ENCODE results near the gene ATP11A. TPM values are rescaled to one million over a fixed set of nuclear protein-coding genes. Genes with fewer than 3 reads are reported as not detected.

Gene ATP11A
- total and polyA plus RNA-seq, 2 experiments from 2014 or later = 28.7 to 30.8 TPM

DNA sequence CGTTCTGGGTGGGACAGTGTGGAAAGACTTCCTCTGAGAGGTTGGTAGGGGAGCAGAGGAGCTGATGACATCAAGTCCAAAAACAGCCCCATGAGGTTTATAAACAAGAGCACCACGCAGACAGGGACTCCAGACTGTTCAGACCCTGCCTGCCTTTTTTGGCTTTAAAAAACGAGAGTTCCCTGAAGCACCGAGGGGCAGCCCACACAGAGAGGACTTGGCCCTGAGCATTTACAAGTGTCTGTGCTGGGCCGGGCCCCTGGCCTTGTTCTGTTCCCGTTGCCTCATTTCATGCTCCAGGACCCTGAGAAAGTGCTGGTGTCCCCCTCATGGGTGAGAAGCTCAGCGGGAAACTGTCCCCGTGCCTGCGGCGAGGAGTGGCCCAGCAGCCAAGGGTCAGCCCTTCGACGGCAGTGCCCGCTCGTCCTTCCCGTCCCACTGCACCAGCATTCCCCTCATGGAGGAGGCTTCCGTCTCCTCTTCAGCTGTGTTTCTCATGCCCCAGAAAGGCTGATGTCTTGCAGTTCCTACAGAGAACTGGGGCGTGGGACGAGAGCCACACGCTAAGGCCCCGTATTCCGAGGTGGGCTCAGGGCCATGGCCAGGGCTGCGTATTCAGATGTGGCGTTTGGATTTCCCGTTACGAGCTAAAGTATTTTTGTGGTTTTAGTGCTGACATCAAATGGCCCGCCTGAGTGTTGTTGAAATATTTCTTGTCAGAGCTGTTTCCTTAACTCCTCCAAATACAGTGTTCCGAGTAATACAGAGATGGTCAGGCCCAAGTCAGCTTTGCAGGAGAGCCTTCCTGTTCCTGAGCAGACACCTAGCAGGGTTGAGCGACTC, 93.5 kb downstream of the ATP11A start:
- H3K9me2 ChIP-seq (replicated peaks; ENCODE audit: insufficient read depth) = no peaks in the 10 kb centered on the region
- peaks cover 48% of the 10 kb centered on the region for H3K79me2 ChIP-seq
- H3K4me3 ChIP-seq = no peak overlapping the region
- no peak overlapping the region for H2AFZ ChIP-seq
- TF ChIP-seq EZH2phosphoT487 (IDR thresholded peaks at IDR 0.05; ENCODE audit: low read depth, severe bottlenecking, unreplicated experiment) (no peak), EZH2 (IDR thresholded peaks at IDR 0.05; ENCODE audit: borderline replicate concordance) (no peak)
- TF ChIP-seq, protein P1, sequence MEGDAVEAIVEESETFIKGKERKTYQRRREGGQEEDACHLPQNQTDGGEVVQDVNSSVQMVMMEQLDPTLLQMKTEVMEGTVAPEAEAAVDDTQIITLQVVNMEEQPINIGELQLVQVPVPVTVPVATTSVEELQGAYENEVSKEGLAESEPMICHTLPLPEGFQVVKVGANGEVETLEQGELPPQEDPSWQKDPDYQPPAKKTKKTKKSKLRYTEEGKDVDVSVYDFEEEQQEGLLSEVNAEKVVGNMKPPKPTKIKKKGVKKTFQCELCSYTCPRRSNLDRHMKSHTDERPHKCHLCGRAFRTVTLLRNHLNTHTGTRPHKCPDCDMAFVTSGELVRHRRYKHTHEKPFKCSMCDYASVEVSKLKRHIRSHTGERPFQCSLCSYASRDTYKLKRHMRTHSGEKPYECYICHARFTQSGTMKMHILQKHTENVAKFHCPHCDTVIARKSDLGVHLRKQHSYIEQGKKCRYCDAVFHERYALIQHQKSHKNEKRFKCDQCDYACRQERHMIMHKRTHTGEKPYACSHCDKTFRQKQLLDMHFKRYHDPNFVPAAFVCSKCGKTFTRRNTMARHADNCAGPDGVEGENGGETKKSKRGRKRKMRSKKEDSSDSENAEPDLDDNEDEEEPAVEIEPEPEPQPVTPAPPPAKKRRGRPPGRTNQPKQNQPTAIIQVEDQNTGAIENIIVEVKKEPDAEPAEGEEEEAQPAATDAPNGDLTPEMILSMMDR (IDR thresholded peaks at IDR 0.05; ENCODE audit: poor library complexity) = no peak
- no peak for DNase-seq (ENCODE audit: low spot score)
- H3K9me3 ChIP-seq (ENCODE audit: low read depth) = no peaks in the 10 kb centered on the region
- 83% methylated on average over 28 of the region's 28 CpGs for WGBS (ENCODE audit: low lambda C conversion rate, missing lambda C conversion rate)
- H3K36me3 ChIP-seq (replicated peaks; ENCODE audit: insufficient read depth, low read depth) = no peaks in the 10 kb centered on the region
- H3K27me3 ChIP-seq = no peaks in the 10 kb centered on the region
- H3K4me1 ChIP-seq (ENCODE audit: insufficient read depth) = peaks cover 11% of the 10 kb centered on the region
- H3K27ac ChIP-seq = peak overlapping the region; percentile 20
- no peak overlapping the region for H3K4me2 ChIP-seq
- H4K20me1 ChIP-seq (ENCODE audit: insufficient read depth, poor library complexity, severe bottlenecking) = peaks cover 2% of the 10 kb centered on the region

DNA sequence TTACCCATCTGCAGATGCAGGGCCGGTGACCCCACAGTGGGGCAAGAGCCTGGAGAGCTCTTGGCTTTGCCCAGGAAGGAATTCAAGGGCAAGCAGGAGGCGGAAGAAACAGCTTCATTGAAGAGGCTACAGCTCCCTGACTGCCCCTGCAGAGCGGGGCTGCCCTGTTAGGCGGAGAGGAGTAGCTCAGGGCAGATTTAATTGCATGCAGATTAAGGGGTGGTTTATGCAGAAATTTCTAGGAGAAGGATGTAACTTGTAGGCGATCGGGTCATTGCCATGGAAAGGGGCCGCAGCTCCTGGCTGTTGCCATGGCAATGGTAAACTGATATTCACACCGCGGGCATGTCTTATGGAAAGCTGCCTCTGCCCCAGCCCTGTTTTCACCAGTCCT, 94.1 kb downstream of the ATP11A start:
- H3K79me2 ChIP-seq = peaks cover 47% of the 10 kb centered on the region
- no peak overlapping the region for H2AFZ ChIP-seq
- H3K4me3 ChIP-seq = no peak overlapping the region
- 95% methylated on average over 9 of the region's 9 CpGs for WGBS (ENCODE audit: low lambda C conversion rate, missing lambda C conversion rate)
- no peak overlapping the region for H3K4me2 ChIP-seq
- DNase-seq (ENCODE audit: low spot score) = no peak
- H3K4me1 ChIP-seq (ENCODE audit: insufficient read depth) = peaks cover 11% of the 10 kb centered on the region
- H3K9me2 ChIP-seq (replicated peaks; ENCODE audit: insufficient read depth) = no peaks in the 10 kb centered on the region
- H3K9me3 ChIP-seq (ENCODE audit: low read depth) = no peaks in the 10 kb centered on the region
- TF ChIP-seq EZH2 (IDR thresholded peaks at IDR 0.05; ENCODE audit: borderline replicate concordance) = no peak
- TF ChIP-seq, protein P1 (IDR thresholded peaks at IDR 0.05; ENCODE audit: poor library complexity) = no peak
- no peak for TF ChIP-seq EZH2phosphoT487 (IDR thresholded peaks at IDR 0.05; ENCODE audit: low read depth, severe bottlenecking, unreplicated experiment)
- peaks cover 2% of the 10 kb centered on the region for H4K20me1 ChIP-seq (ENCODE audit: insufficient read depth, poor library complexity, severe bottlenecking)
- peak overlapping the region; percentile 20 for H3K27ac ChIP-seq
- H3K36me3 ChIP-seq (replicated peaks; ENCODE audit: insufficient read depth, low read depth) = no peaks in the 10 kb centered on the region
- H3K27me3 ChIP-seq = no peaks in the 10 kb centered on the region

DNA sequence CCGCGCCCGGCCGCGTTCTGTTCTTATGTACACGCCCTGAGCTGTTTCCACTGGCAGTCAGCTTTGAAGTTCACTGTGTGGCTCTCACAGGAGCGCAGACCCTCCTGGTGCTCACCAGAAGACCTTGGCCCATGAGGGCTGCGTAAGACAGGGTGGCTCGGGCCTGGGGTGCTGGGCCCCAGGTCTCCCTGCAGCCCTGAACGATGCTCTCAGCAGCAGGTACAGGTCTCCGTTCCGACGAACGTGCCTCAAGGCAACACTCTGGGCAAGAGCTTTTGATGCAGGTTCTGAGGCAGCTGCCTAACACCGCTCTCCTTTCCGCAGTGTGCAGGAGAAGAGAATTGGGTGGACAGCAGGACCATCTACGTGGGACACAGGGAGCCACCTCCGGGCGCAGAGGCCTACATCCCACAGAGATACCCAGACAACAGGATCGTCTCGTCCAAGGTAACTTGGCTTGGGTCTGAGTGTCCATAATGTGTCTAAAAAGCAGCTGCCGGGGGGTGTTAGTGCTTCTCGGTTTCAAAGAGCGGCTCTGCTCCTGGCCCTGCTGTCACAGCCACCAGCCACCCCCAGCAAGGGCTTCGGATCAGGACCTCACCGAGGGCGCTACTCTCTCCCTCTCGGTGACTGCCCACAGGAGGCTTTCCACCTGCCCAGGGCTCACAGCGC, 95.1 kb downstream of the ATP11A start:
- no peaks in the 10 kb centered on the region for H3K9me2 ChIP-seq (replicated peaks; ENCODE audit: insufficient read depth)
- H3K27me3 ChIP-seq = no peaks in the 10 kb centered on the region
- peaks cover 40% of the 10 kb centered on the region for H3K79me2 ChIP-seq
- no peak overlapping the region for H3K27ac ChIP-seq
- DNase-seq (ENCODE audit: low spot score) = no peak
- H4K20me1 ChIP-seq (ENCODE audit: insufficient read depth, poor library complexity, severe bottlenecking) = peaks cover 2% of the 10 kb centered on the region
- TF ChIP-seq EZH2phosphoT487 (IDR thresholded peaks at IDR 0.05; ENCODE audit: low read depth, severe bottlenecking, unreplicated experiment) (no peak), EZH2 (IDR thresholded peaks at IDR 0.05; ENCODE audit: borderline replicate concordance) (no peak)
- TF ChIP-seq, protein P1 (IDR thresholded peaks at IDR 0.05; ENCODE audit: poor library complexity) = no peak
- H2AFZ ChIP-seq = no peak overlapping the region
- no peaks in the 10 kb centered on the region for H3K36me3 ChIP-seq (replicated peaks; ENCODE audit: insufficient read depth, low read depth)
- H3K9me3 ChIP-seq (ENCODE audit: low read depth) = no peaks in the 10 kb centered on the region
- H3K4me1 ChIP-seq (ENCODE audit: insufficient read depth) = peaks cover 11% of the 10 kb centered on the region
- over 99% methylated on average over 29 of the region's 29 CpGs for WGBS (ENCODE audit: low lambda C conversion rate, missing lambda C conversion rate)
- no peak overlapping the region for H3K4me3 ChIP-seq
- no peak overlapping the region for H3K4me2 ChIP-seq
